ENCODE measurements around the gene ATE1. TPM values are rescaled to one million over a fixed set of nuclear protein-coding genes. Genes with fewer than 3 reads are reported as not detected.

The ATE1 gene
- 34.9 and 35.0 TPM in 2 replicates for total RNA-seq

GRCh38 chr10:121927841-121928527 lies at the start of gene ATE1:
TSS of gene ATE1 (minus strand) at chr10:121928031. CDS start at chr10:121927949, 82 bp downstream.

GRCh38 chr10:121974535-121975294 lies 46.9 kb upstream of the ATE1 start, which contains the start of gene NSMCE4A:
TSS of gene NSMCE4A (minus strand) at chr10:121975217. CDS start at chr10:121975165, 52 bp downstream.

Other genes with a start within 250 kb of the ATE1 start
- gene NSMCE4A, start 47.2 kb upstream of the ATE1 start, total RNA-seq = 14.6 and 23.9 TPM in 2 replicates
- gene TACC2, start 61.1 kb upstream of the ATE1 start, total RNA-seq = 2.4 and 7.8 TPM in 2 replicates

All from smooth muscle cell of the umbilical artery (primary cell).